ENCODE data around the gene USP33. TPM values are rescaled to one million over a fixed set of nuclear protein-coding genes. Genes with fewer than 3 reads are reported as not detected.

Gene USP33
- total and polyA plus RNA-seq, 9 of the 15 experiments (the other 6 are each of a cell fraction or from before 2014, with no cell fraction given): 22.4 to 83.5 (median 44.7) TPM

DNA sequence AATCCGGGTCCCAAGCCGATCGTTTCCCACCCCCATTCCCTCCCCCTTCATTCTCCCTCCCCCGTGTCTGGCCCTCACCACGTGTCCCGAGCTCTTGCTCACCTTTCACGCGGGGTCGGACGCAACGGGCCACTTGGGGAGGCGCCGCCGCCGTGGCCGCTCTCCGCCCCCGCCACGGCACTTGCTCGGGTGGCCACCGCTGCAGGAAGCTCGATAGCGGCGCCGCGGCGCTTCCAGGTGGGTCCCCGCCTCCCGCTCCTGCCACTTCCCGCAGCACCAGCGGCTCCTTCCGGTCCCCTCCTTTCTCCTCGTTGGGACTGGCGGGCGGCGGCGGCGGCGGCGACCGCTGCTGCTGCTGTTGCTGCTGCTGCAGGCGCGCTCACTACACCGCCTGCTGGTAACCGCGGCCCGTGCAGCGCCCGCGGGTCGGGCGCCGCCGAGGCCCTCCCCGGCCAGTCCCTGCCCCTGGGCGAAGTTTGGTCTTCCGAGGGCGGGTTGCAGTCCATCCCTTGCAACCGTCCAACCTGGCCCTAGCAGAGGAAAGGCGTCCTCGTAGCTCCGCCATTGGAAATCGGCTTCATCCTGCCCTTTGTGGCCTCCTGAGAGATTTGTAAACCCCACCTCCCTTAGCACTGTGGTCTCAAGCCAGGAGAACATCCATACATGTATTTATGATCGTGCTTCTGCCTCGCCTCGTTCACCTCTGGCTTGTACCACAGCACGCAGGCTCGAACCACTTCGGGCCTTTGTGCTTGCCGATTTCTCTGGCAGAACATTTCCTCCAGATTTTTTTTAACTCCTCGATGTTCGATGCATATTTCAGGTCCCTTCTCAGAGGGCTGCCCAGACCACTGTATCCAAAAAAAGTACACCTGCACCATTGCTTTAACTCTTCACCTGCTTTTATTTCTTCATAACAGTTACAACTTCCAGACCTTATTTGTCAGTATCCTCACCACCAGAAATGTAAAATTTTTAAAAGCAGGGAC lies 76.2 kb downstream of the USP33 start (continued):
- TF ChIP-seq ZNF41 (CRISPR knock-in tag; conservative IDR thresholded peaks at IDR 0.05) (0 out of 2 replicates have a peak, but pooled peaks have one; percentile 17), RBM17 (IDR thresholded peaks at IDR 0.05; ENCODE audit: borderline replicate concordance, low read depth, low read length) (no peak), CCNT2 (IDR thresholded peaks at IDR 0.05; ENCODE audit: borderline replicate concordance, extremely low read depth, insufficient read length, low read depth, low read length) (peak; percentile 90), SMAD1 (IDR thresholded peaks at IDR 0.05; ENCODE audit: low read depth, low read length, partially characterized antibody) (no peak), ETV1 (tag; conservative IDR thresholded peaks at IDR 0.05; ENCODE audit: low read depth) (peak; percentile 86), ZBTB7A (IDR thresholded peaks at IDR 0.05; ENCODE audit: borderline replicate concordance, control insufficient read depth, low read depth, low read length) (peak; percentile 74; the same call in 1 of the 2 replicates), NCOA1 (IDR thresholded peaks at IDR 0.05; ENCODE audit: low read depth) (peak; percentile 65; the same call in 1 of the 2 replicates), PML (IDR thresholded peaks at IDR 0.05; ENCODE audit: low read length) (0 out of 2 replicates have a peak, but pooled peaks have one; percentile 30), HNRNPL (IDR thresholded peaks at IDR 0.05; ENCODE audit: low read depth, low read length) (peak; percentile 82), HNRNPLL (IDR thresholded peaks at IDR 0.05; ENCODE audit: low read depth, low read length, poor library complexity, severe bottlenecking) (peak; percentile 41), ELF4 (CRISPR knock-in tag; IDR thresholded peaks at IDR 0.05) (peak; percentile 70; the same call in 1 of the 2 replicates), BRF1 (IDR thresholded peaks at IDR 0.05; ENCODE audit: borderline replicate concordance, extremely low read depth, insufficient read length) (no peak), NFXL1 (CRISPR knock-in tag; IDR thresholded peaks at IDR 0.05) (no peak), GATAD2A (IDR thresholded peaks at IDR 0.05) (0 out of 2 replicates have a peak, but pooled peaks have one; percentile 32)
- TF ChIP-seq, protein P1, sequence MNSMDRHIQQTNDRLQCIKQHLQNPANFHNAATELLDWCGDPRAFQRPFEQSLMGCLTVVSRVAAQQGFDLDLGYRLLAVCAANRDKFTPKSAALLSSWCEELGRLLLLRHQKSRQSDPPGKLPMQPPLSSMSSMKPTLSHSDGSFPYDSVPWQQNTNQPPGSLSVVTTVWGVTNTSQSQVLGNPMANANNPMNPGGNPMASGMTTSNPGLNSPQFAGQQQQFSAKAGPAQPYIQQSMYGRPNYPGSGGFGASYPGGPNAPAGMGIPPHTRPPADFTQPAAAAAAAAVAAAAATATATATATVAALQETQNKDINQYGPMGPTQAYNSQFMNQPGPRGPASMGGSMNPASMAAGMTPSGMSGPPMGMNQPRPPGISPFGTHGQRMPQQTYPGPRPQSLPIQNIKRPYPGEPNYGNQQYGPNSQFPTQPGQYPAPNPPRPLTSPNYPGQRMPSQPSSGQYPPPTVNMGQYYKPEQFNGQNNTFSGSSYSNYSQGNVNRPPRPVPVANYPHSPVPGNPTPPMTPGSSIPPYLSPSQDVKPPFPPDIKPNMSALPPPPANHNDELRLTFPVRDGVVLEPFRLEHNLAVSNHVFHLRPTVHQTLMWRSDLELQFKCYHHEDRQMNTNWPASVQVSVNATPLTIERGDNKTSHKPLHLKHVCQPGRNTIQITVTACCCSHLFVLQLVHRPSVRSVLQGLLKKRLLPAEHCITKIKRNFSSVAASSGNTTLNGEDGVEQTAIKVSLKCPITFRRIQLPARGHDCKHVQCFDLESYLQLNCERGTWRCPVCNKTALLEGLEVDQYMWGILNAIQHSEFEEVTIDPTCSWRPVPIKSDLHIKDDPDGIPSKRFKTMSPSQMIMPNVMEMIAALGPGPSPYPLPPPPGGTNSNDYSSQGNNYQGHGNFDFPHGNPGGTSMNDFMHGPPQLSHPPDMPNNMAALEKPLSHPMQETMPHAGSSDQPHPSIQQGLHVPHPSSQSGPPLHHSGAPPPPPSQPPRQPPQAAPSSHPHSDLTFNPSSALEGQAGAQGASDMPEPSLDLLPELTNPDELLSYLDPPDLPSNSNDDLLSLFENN (IDR thresholded peaks at IDR 0.05; ENCODE audit: low read depth in 2 of 2, low read length in 2 of 2): peak in 1 of 2 experiments; percentile 42; a peak in 1 of 4 replicates
- TF ChIP-seq, protein P2, sequence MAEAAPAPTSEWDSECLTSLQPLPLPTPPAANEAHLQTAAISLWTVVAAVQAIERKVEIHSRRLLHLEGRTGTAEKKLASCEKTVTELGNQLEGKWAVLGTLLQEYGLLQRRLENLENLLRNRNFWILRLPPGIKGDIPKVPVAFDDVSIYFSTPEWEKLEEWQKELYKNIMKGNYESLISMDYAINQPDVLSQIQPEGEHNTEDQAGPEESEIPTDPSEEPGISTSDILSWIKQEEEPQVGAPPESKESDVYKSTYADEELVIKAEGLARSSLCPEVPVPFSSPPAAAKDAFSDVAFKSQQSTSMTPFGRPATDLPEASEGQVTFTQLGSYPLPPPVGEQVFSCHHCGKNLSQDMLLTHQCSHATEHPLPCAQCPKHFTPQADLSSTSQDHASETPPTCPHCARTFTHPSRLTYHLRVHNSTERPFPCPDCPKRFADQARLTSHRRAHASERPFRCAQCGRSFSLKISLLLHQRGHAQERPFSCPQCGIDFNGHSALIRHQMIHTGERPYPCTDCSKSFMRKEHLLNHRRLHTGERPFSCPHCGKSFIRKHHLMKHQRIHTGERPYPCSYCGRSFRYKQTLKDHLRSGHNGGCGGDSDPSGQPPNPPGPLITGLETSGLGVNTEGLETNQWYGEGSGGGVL (CRISPR knock-in tag; IDR thresholded peaks at IDR 0.05): no peak
- TF ChIP-seq, protein P3, sequence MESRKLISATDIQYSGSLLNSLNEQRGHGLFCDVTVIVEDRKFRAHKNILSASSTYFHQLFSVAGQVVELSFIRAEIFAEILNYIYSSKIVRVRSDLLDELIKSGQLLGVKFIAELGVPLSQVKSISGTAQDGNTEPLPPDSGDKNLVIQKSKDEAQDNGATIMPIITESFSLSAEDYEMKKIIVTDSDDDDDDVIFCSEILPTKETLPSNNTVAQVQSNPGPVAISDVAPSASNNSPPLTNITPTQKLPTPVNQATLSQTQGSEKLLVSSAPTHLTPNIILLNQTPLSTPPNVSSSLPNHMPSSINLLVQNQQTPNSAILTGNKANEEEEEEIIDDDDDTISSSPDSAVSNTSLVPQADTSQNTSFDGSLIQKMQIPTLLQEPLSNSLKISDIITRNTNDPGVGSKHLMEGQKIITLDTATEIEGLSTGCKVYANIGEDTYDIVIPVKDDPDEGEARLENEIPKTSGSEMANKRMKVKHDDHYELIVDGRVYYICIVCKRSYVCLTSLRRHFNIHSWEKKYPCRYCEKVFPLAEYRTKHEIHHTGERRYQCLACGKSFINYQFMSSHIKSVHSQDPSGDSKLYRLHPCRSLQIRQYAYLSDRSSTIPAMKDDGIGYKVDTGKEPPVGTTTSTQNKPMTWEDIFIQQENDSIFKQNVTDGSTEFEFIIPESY (CRISPR knock-in tag; IDR thresholded peaks at IDR 0.05): 0 out of 2 replicates have a peak, but pooled peaks have one; percentile 27
